GM21825 (cell line): ENCODE results near the gene TP63.

Source experiments
- ATAC-seq: cut with Tn5 transposase; IDR thresholded peaks from one replicate; pipeline ENCODE4 v1.9.1; 2021; ENCODE audit warnings: mild to moderate bottlenecking, moderate library complexity; ENCODE audit not compliant: unreplicated experiment

TP63 gene

DNA sequence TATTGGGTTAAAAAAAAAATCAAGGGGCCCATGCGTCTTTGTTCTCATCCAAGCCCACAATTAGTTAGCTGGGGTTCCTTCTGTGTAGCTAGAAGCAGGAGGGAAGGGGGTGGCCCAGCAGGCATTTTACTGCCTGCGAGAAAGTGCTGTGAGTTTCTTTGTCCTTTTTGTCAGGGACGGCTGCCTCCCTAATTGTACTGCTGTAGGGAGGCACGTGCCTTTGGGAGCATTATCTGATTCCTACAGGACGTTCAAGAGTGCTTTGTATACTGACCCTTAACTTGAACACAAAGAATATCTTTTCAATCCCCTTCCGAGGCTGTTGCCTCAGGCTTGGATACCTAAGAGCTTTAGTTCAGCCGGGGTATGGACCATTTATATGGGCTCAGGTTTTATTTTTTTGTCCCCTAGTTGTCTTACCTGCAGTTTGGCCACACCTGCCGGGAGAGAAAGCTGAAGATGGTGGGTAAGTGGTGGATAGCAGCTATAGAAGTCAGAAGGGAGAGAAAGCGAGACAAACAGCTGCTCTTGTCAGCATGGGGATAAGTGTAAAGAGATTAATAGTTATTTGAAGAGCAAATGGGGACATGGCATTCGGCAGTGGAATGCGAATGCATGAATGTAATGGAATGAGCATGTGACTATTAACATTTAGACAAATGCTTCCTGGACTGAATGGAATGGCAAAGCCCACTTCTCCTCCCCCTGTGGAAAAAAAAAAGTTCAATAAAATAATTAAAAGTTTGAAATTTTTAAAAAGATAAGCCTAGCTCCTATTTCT lies 175.2 kb downstream of the TP63 start:
- ATAC-seq = no peak

DNA sequence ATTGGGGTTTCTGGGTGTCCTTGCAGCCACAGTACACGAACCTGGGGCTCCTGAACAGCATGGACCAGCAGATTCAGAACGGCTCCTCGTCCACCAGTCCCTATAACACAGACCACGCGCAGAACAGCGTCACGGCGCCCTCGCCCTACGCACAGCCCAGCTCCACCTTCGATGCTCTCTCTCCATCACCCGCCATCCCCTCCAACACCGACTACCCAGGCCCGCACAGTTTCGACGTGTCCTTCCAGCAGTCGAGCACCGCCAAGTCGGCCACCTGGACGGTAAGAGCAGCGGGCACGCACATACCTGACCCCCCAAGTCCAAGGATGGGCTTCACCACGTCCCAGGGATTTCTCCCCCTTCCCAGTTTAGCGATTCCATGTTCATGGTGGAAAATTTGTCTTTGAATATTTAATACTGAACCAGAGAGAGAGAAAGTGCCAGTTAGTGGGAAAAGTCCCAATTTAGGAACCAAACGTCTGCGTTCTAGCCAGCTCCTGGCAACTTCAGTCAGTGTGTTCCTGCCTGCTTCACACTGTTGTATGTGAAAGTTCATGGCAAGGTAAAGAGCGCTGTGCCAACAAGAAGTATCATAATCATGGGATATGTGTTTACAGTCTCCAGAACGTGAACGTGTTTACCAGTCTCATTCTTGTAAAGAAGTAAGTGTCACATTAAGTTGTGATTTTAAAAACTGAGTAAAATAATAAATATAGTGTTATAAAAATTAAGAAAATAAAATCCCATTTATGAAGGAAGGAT lies 177.2 kb downstream of the TP63 start:
- no peak for ATAC-seq

DNA sequence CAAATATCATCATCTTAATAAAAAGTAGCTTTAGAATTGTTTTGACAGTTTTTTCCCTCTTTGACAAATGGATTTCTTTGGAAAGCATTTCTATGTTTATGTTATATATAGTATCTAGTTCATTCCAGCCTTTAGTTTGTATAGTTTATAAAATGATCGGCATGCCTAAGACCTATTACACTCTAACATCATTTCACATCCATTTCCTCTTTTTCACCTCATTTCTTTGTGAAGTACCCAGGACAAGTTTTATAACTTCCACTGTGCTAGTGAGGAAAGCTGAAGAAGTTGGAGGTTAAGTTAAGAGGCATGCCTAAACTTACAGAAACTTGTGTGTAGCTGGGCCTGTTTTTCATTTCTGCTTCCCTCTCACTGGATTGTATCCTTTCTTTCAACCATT lies 178.4 kb downstream of the TP63 start:
- no peak for ATAC-seq

DNA sequence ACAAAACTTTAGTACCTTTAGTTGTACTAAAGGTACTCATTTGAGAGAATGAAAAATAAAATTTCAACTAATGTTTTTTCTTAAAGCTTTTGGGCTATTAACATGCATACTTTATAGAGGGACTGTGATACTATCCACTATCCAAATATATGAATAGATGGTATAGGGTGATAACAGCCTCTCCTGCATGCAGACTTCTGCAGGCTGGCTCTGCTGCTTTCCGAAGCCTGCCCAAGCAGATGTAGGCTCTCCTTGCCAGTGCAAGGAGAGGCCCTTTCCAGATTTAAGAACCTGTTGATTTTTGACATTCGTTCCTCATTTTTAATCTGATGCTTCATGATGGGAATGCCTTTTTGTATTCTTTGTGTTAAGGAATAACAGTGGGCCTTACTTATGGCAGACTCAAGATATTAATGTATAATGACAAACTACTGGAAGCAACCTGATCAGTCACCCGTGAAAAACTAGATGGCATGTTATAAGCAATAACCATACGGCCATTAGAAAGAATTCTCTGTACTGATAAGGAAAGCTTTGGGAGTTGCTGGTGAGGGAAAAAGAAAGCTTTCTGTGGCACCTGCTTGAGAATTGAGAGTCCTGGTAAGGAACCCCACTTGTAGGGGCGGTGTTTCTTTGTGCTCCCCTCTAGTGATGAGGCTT lies 181.7 kb downstream of the TP63 start:
- ATAC-seq = no peak

DNA sequence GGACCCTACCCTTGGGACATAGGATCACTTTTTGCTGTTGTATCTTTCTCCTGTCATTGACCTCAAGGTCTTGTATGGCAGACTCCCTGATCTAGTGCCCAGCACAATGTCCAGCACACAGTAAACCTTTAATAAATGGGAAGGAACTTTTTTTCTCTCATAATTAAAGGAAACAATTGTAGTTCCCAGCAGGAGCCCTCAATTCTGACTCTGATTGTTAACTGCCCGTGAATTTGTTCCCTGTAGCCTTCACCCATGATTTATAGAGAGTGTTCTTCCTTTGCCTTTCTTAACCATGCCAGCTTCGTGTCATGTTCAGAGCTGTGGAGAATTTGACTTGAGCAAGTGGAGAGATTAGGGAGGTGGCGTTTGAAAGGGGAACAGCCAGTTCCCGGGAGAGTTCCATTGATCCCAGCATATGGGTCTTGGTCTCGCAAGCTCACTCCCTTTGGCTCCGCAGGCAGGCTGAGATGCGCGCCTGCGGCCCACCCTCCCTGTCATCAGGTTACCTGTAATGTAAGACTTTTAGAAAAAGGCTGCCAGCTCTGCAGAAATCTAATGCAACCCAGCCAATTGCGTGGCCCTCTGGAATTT lies 182.6 kb downstream of the TP63 start:
- no peak for ATAC-seq

DNA sequence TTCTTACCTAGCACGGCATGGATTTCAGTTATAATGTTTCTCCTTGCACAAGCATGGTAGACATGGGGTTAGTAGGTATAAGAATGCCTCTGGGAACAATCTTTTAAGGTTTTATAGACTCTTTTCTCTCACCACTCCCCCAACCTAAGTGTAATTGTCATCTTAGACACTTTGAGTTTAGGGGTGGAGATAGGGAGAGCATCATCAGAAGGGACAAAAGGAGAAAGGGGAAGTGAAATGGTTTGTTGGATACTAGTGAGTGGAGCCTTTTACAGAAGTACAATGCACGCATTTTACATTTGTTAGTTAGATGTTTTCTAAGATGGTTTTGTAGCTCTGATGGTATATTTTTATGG lies 189.2 kb downstream of the TP63 start:
- no peak for ATAC-seq

DNA sequence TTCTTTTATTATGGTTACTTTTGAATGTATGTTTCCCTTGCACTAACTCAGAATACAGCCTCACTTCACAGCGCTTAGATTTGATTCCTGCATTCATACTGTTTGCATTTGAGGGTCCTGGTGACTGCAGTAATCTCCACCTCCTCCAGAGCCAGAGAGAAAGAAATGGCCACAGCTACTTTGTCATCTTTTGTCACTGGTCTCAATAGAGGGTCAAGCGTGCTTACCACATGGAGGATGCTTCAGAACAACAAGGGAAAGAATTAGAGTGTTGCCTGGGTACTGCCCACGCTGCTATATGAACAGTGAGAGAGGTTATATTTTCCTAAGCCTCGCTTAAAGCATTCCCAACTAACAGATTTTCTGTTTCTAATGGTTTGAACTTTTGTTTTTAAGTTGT lies 190.1 kb downstream of the TP63 start:
- no peak for ATAC-seq

DNA sequence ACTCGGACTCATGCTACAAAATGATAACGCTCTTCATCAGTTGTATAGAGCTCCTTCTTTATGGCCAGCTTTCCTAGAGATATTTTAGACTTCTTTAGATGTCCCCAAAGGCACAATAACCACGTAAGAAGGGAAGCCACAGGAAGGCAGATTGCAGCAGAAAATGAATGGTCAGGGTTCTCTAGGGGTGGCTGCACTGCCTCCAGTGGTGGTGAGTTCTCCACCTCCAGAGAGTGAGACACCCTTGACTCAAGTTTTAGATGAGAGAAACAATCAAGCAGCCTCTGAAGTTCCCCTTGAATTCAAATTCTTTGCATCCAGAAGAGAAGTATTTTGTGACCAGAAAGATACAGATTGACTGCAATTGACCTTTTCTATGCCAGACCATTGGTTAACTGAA lies 191.5 kb downstream of the TP63 start:
- ATAC-seq = no peak

DNA sequence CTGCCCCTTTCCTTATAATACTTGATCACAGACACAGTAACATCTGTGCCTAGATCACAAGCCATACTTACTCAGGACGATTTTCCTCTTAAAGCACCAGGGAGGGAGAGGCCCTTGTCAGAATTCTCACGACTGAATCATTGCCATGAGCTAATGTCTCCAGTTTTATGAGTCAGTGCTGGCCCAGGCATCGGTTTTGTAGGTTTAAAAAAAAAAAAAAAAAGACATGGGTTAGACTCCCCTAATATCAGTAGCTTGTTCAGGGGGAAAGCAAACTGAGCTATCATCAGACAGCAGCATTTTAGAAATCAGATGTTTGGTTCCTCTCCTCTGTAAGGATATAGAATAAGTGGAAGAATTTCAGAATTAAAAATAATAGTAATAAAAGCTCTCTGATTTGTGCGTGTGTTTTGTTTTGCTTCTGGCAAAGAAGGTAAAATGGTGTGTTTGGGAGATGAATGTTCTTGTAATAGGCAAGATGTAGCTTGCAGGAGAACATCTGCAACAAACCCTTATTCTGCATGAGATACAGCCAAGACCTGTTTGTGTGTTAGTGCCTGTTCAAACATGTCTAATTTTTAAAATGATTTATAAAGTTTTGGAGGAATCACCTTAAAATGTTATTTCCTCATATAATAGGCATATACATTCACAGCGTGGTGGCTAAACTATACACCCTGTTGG lies 193.6 kb downstream of the TP63 start:
- ATAC-seq = no peak

DNA sequence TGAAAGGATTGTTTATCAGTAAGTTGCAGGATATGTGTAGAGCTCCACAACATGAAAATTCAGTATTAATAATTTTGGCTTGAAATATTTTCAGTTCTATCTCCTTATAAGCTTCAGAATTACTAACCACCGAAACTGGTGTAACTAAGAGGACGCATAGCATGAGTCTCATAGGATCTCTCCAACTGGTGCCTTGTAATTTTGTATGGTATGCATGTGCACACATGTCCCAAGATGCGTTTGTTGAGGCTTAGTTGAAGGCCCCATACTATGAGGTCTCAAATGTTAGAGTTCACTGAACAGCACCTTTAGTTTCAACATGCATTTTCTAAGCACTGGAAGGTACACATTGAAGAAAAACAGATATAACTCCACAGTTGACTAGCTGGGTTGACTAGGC lies 195.4 kb downstream of the TP63 start:
- ATAC-seq = no peak

DNA sequence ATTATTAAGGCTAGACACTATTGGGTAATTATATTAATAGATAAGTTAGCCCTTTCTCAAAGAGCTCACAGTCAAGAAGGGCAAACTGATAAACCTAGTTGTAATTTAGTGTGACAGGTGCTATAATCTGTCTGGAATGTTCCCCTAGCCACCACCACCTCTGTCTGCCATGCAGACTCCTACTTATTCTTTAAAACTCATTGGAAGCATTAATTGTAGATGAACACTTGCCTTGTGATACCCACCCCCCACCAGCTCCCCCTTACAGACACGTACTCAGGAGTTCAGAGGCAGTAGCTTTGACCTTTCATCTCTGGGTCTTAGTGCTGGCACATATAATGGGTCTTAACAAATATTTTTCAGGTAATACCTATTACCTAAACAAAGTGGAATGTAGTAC lies 195.9 kb downstream of the TP63 start:
- ATAC-seq = no peak

DNA sequence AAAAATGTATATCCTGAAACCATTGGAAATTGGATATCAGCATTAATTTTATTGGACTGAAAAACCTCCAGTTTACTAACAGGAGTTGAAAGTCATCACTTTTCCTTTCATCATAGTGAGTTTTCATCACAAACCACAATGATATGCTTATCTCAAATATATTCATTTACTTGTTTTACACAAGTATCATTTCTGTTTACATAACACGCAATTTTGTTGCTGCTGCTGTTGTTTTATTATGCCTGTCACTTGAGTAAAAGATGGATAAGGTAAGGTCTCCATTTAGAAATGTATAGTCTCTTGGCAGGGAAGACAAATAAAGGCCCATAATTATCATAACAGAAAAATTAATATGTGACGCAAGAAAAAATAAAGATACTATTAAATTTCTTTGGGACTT lies 199.2 kb downstream of the TP63 start:
- ATAC-seq = no peak

DNA sequence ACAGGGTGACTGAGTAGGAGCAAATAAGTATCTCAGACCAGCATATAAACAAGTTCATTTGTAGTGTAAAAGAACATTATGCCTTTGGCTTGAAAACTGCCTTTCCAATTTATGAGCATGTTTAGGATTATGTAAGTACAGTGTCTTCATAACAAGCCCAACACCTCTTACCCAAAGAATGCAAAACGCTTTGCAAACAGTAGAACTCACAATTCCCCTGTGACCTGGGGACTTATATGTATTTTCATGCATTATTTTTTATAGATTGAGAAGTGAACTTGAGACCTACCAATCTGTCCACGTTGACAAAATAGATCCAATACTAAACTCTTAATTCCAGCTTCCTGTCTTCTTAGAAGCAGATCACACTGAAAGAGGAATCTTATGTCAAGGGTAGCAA lies 202.1 kb downstream of the TP63 start:
- ATAC-seq = no peak

DNA sequence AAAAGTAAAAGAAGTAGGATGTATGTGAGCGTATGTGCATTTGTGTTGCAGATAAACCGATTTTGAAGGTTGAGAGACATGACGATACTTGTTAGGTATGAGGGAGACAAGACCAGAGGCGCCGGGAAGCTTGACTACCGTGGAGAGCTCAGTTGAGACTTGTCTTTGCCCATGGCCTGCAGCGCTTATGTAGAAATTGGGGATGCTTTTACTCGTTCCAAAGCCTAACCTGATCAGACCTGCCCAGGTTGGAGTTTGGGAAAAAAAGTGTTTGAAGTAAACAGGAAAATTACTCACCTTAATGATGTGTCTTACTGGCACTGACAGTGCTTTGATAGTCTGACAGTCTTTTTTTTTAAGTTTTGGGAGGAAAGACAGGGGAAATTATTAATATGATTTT lies 202.8 kb downstream of the TP63 start:
- ATAC-seq = no peak

DNA sequence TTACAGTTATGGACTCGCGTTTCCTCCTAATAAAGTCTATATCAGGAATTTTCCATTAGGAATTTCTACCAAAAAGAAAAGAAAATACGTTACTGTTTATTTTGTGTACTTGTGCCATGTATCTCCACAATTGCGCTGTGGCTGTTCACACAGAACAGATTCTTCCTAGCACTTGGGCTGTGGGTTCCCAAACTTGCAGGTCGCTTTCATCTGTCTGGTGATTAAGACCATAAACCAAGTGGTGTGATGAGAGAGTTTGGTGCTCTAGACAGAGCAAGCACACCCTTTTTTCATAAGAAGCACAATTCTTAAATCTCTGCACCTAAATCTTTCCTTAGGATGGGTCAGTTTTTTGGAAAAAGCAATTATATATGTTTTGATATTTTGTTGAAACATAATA lies 203.3 kb downstream of the TP63 start:
- no peak for ATAC-seq

DNA sequence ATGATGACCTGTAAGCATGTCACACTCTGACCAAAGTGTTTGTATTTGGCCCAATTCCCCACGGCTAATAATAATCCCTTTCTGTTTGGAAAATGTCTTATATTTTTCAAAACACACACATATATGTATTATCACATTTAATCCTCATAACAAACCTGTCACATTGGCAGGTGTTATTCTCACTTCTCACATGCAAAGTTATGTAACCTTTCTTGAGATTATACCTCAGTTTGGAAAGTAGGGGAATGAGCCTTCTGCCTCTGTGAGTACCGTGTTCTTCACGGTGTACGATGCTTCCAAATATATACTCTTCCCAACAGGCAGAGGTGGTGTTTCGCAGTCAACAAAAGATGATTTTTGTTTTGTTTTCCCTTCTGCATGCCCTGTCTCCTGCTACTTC lies 205.6 kb downstream of the TP63 start:
- no peak for ATAC-seq

DNA sequence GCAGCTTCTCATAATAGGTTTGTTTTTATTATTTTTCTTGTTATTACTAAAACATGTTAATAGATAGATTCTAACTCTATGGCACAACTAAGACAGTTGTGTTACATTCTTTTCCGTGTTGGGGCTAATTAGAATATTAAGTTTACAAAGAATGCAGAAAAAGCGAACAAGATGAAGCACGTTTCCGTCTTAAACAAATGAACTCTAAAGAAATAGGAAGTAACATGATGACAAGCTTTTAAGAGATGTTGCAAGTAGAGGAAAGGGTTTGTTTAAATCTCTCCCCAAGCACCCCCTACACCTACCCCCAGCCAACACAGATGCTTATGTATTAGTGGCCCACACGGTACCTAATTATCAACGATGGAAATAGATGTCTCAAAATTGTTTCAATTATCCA lies 207.1 kb downstream of the TP63 start:
- ATAC-seq = no peak

DNA sequence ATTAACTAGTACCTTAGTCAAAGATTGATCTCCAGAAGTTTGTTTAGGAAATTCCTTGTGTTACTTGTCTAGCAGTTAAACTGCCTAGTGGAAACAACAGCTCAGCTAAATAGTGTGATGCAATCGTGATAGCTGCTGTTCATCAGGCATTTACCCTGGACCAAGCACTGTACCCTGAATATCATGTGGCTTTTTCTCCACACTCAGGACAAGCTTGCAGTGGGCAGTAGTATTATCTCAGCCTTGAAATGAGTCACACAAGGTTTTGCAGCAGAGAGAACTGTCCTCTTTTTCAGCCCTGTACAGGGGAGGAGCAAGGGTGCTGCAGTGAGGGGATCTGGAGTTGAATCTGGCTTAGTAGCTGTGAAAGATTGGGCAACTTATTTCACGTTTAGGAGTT lies 208.4 kb downstream of the TP63 start:
- no peak for ATAC-seq

DNA sequence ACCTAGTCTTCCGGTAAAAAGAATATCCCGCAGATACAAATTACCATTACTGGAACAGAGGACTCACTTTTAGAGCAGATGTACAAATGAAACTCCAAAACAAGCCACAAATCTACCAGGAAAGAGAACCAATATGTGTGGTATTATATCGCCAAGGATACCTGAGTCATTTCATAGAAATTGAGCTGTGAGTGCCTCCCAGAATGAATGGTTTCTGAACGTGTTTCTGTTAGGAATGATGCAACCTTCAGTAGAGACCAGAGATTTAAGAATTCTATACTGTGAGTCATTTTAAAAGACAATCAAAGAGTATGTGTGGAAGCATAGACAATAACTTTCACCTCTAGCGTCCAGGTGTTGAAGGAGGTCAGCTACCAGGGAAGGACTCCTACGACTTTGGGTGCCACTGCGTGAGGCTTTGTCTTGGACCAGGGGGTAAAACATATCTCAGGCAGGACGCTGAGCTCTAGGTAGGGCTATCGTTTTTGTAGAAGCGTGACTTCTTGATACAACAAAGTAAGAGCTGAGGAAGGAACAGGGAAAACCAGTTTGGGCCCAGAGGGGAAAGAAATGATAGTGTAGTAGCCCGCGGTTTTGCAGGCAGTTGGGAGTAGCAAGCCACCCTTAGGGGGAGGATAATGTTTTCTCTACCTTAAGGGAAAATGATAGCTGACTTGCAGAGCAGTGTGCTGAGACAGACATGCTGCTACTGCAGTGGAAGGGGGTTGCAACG lies 210.4 kb downstream of the TP63 start:
- no peak for ATAC-seq
